ENCODE measurements around the gene SNRNP48. TPM values are rescaled to one million over a fixed set of nuclear protein-coding genes. Genes with fewer than 3 reads are reported as not detected.

The SNRNP48 gene
- total and polyA plus RNA-seq, 3 experiments from 2014 or later = 11.2 to 15.0 (median 14.6) TPM

DNA sequence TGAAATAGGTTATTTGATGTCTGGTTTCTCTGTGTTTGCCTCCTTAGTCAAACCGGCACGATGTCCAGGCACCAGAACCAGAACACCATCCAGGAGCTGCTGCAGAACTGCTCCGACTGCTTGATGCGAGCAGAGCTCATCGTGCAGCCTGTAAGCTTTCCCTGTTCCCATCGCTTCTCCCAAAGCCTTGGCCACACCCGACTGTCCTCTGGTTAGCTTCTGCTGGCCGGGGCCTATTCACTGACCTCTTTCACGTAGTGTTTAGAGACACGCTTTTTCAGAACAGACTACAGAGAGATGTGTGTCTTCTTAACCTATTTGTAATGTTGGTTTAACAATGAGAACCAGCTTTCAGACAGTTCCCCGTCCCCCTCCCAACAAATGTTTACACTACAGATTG is 34.3 kb upstream of the SNRNP48 start:
- no peaks in the 10 kb centered on the region for H3K4me1 Mint-ChIP-seq
- H3K27ac ChIP-seq (ENCODE audit: low read depth, low read length) = no peak overlapping the region
- no peak overlapping the region for H3K4me3 Mint-ChIP-seq
- peak overlapping the region in 1 of 8 donors; percentile 80 for H3K27ac Mint-ChIP-seq
- H3K9me3 ChIP-seq (ENCODE audit: low read length) = no peaks in the 10 kb centered on the region
- no peaks in the 10 kb centered on the region for H3K36me3 ChIP-seq (ENCODE audit: insufficient read depth, low read length)
- ChIA-PET CTCF (no interaction called here), POLR2A (no interaction called here)
- H3K9me3 Mint-ChIP-seq = no peaks in the 10 kb centered on the region
- no peaks in the 10 kb centered on the region for H3K36me3 Mint-ChIP-seq
- no peak overlapping the region for H3K4me3 ChIP-seq (ENCODE audit: low read length)
- peaks cover 25 to 61% of the 10 kb centered on the region in 2 donors for H3K27me3 Mint-ChIP-seq
- no peak for DNase-seq
- peaks cover 7% of the 10 kb centered on the region for H3K27me3 ChIP-seq (ENCODE audit: insufficient read depth, low read length, poor library complexity, severe bottlenecking)
- H3K4me1 ChIP-seq (ENCODE audit: insufficient read depth, low read length) = no peaks in the 10 kb centered on the region

DNA sequence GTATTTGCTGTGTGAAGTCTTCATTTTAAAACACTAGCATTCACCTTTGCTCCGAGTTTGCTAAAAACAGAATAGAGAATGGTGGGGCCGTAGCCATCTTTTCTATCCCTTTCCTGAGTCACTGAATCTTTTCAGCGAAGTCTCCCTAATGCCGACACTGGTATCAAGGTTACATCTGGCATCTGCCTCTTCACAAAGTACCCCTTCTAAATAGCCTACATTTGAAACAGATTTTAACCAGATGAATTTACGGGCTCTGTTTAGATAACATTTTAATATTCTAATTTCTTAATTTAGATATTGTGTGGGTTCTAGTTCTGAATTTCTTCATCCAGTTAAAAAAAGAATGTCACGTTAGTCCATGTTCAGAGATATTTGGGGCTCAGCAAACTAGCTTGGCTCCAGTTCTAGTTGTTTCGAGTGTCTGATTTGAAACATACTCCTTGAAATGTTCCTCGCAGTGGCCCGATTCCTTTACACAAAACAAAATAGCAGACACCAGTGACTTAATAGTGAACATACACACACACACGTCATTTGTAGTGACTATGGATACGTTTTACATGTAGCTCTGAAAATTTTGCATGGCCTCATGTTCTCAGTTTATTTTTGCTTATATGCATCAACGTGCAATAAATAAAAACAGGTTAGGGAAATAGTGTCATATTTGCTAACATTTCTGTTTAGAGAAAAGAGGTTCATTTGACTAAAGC is 33.4 kb upstream of the SNRNP48 start:
- H3K4me1 Mint-ChIP-seq = no peaks in the 10 kb centered on the region
- Histone ChIP-seq H3K9me3 (ENCODE audit: low read length) (no peaks in the 10 kb centered on the region), H3K27me3 (ENCODE audit: insufficient read depth, low read length, poor library complexity, severe bottlenecking) (peaks cover 6% of the 10 kb centered on the region), H3K4me1 (ENCODE audit: insufficient read depth, low read length) (no peaks in the 10 kb centered on the region), H3K36me3 (ENCODE audit: insufficient read depth, low read length) (no peaks in the 10 kb centered on the region), H3K27ac (ENCODE audit: low read depth, low read length) (no peak overlapping the region), H3K4me3 (ENCODE audit: low read length) (no peak overlapping the region)
- POLR2A ChIA-PET = no interaction called here
- no peaks in the 10 kb centered on the region for H3K36me3 Mint-ChIP-seq
- CTCF ChIA-PET = interaction anchor here (1.6 kb wide), 1 partner anchor 12 kb away, joined by 4 read pairs; no protein-coding TSS in a partner anchor
- H3K27ac Mint-ChIP-seq = no peak overlapping the region
- H3K27me3 Mint-ChIP-seq = peaks cover 21 to 58% of the 10 kb centered on the region in 2 donors
- H3K4me3 Mint-ChIP-seq = no peak overlapping the region
- DNase-seq = no peak
- no peaks in the 10 kb centered on the region for H3K9me3 Mint-ChIP-seq

DNA sequence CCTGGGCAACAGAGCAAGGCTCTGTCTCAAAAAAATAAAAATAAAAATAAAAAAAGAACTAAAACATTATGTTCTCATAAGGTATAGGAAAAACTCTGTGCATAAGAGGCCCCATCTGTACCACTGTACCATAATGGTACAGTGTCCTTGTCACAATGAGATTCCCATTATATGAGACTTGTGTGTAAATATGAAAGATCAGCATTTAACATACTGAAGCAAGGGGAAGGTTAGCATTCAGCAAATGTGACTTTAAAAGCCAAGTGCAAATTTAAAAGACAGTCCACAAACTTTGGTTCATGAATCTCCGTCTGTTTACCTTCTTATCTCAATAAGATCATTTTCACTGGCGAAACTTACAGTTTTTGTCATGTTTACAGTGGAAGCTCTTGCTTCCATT is 32.3 kb upstream of the SNRNP48 start:
- H3K27ac Mint-ChIP-seq = no peak overlapping the region
- no peaks in the 10 kb centered on the region for H3K9me3 Mint-ChIP-seq
- ChIA-PET POLR2A (no interaction called here), CTCF (interaction anchor here (1.6 kb wide), 1 partner anchor 10 kb away, joined by 4 read pairs; no protein-coding TSS in a partner anchor)
- peaks cover 16 to 59% of the 10 kb centered on the region in 2 donors for H3K27me3 Mint-ChIP-seq
- Histone ChIP-seq H3K36me3 (ENCODE audit: insufficient read depth, low read length) (no peaks in the 10 kb centered on the region), H3K27me3 (ENCODE audit: insufficient read depth, low read length, poor library complexity, severe bottlenecking) (peaks cover 3% of the 10 kb centered on the region), H3K4me3 (ENCODE audit: low read length) (no peak overlapping the region), H3K9me3 (ENCODE audit: low read length) (no peaks in the 10 kb centered on the region), H3K4me1 (ENCODE audit: insufficient read depth, low read length) (no peaks in the 10 kb centered on the region), H3K27ac (ENCODE audit: low read depth, low read length) (no peak overlapping the region)
- no peaks in the 10 kb centered on the region for H3K4me1 Mint-ChIP-seq
- H3K36me3 Mint-ChIP-seq = no peaks in the 10 kb centered on the region
- H3K4me3 Mint-ChIP-seq = no peak overlapping the region
- no peak for DNase-seq

DNA sequence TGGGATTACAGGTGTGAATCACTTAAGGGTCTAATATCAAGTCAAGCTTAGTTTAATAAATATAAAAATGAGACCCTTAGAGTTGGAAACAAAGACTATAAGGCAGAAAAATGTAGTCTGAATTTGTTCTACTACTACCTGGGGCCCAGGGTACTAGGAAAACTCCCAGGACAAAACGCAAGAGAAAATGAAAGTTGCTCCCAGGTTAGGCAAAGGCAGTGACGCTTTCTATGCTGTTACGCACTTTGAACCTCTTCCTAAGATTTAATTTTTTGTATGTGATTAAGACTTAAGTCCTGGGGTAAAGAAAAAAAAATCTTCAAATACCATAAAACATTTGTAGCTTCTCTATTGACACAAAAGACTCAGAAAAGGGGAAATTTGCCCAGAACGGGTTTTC is 31.2 kb upstream of the SNRNP48 start:
- no peak for DNase-seq
- Histone ChIP-seq H3K4me3 (ENCODE audit: low read length) (no peak overlapping the region), H3K4me1 (ENCODE audit: insufficient read depth, low read length) (no peaks in the 10 kb centered on the region), H3K27ac (ENCODE audit: low read depth, low read length) (no peak overlapping the region), H3K36me3 (ENCODE audit: insufficient read depth, low read length) (no peaks in the 10 kb centered on the region), H3K27me3 (ENCODE audit: insufficient read depth, low read length, poor library complexity, severe bottlenecking) (peaks cover 3% of the 10 kb centered on the region), H3K9me3 (ENCODE audit: low read length) (no peaks in the 10 kb centered on the region)
- Mint-ChIP-seq H3K36me3 (no peaks in the 10 kb centered on the region), H3K27ac (no peak overlapping the region), H3K4me3 (no peak overlapping the region), H3K9me3 (no peaks in the 10 kb centered on the region), H3K4me1 (no peaks in the 10 kb centered on the region), H3K27me3 (peaks cover 11 to 63% of the 10 kb centered on the region in 2 donors)
- POLR2A ChIA-PET = no interaction called here
- CTCF ChIA-PET = interaction anchor here (0.7 kb wide), 1 partner anchor 17 kb away, joined by 3 read pairs; the partner anchor contains the start of gene DSP

DNA sequence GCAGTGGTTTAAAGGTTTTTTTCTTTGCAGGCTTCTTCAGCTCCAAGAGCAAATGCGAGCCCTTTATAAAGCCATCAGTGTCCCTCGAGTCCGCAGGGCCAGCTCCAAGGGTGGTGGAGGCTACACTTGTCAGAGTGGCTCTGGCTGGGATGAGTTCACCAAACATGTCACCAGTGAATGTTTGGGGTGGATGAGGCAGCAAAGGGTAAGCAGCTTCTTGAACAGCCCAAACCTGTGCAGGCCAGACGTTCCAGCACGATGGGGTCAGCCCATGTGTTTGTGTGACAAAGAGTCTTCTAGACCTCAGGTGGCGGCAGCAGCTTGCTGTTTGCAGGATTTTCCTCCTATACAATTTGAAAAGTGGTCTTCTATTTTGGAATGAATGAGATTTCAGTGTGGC is 30.8 kb upstream of the SNRNP48 start:
- H3K4me1 ChIP-seq (ENCODE audit: insufficient read depth, low read length) = no peaks in the 10 kb centered on the region
- H3K9me3 ChIP-seq (ENCODE audit: low read length) = no peaks in the 10 kb centered on the region
- no peaks in the 10 kb centered on the region for H3K36me3 ChIP-seq (ENCODE audit: insufficient read depth, low read length)
- Mint-ChIP-seq H3K4me1 (no peaks in the 10 kb centered on the region), H3K27ac (no peak overlapping the region), H3K9me3 (no peaks in the 10 kb centered on the region), H3K27me3 (peaks cover 11 to 65% of the 10 kb centered on the region in 2 donors), H3K36me3 (no peaks in the 10 kb centered on the region), H3K4me3 (no peak overlapping the region)
- peaks cover 3% of the 10 kb centered on the region for H3K27me3 ChIP-seq (ENCODE audit: insufficient read depth, low read length, poor library complexity, severe bottlenecking)
- ChIA-PET POLR2A (no interaction called here), CTCF (interaction anchor here (0.7 kb wide), 1 partner anchor 18 kb away, joined by 3 read pairs; the partner anchor contains the start of gene DSP)
- no peak overlapping the region for H3K27ac ChIP-seq (ENCODE audit: low read depth, low read length)
- no peak overlapping the region for H3K4me3 ChIP-seq (ENCODE audit: low read length)
- DNase-seq = no peak

DNA sequence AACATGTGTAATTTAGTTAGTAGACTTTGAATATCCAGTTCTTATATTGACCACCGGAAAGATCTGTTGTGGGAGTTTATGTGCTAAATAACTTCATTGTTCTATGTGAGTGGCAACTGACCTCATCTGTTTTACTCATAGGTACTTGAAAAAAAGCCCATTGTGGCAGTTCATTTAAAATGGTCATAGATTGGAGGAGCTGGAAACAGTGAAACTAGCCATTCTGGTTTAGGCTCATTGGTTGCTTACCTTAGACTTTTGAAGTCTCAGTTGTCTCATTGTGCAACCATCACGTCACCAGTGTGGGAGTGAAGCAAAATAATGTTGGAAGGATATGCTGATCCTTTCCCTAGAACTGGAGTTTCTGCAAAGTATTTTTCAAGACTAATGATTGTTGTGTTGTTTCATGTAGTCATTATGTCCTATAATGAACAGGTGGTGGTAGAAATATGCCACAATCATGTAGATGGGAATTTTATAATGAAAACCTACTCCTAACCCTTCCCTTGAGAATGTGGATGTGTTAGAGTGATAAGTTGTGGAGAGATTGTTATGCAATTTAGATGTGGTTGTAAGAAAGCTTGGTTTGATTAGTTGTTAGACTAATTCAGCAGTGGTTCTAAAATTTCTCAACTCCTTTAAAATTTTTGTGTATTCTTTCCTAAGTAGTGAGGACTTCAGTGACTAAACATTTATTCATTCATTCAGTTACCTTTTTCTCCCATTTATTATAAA is 30.2 kb upstream of the SNRNP48 start:
- no peak overlapping the region for H3K4me3 Mint-ChIP-seq
- H3K4me1 Mint-ChIP-seq = no peaks in the 10 kb centered on the region
- H3K9me3 ChIP-seq (ENCODE audit: low read length) = no peaks in the 10 kb centered on the region
- no peaks in the 10 kb centered on the region for H3K9me3 Mint-ChIP-seq
- no peaks in the 10 kb centered on the region for H3K36me3 Mint-ChIP-seq
- H3K4me1 ChIP-seq (ENCODE audit: insufficient read depth, low read length) = no peaks in the 10 kb centered on the region
- H3K27ac ChIP-seq (ENCODE audit: low read depth, low read length) = no peak overlapping the region
- H3K36me3 ChIP-seq (ENCODE audit: insufficient read depth, low read length) = no peaks in the 10 kb centered on the region
- no peak for DNase-seq
- H3K27me3 Mint-ChIP-seq = peaks cover 9 to 67% of the 10 kb centered on the region in 2 donors
- no peak overlapping the region for H3K4me3 ChIP-seq (ENCODE audit: low read length)
- H3K27ac Mint-ChIP-seq = no peak overlapping the region
- H3K27me3 ChIP-seq (ENCODE audit: insufficient read depth, low read length, poor library complexity, severe bottlenecking) = peaks cover 2% of the 10 kb centered on the region
- POLR2A ChIA-PET = interaction anchor here (0.7 kb wide), 1 partner anchor 402 kb away, joined by 8 read pairs; no protein-coding TSS in a partner anchor
- CTCF ChIA-PET = interaction anchor here (0.7 kb wide), 1 partner anchor 18 kb away, joined by 3 read pairs; the partner anchor contains the start of gene DSP

DNA sequence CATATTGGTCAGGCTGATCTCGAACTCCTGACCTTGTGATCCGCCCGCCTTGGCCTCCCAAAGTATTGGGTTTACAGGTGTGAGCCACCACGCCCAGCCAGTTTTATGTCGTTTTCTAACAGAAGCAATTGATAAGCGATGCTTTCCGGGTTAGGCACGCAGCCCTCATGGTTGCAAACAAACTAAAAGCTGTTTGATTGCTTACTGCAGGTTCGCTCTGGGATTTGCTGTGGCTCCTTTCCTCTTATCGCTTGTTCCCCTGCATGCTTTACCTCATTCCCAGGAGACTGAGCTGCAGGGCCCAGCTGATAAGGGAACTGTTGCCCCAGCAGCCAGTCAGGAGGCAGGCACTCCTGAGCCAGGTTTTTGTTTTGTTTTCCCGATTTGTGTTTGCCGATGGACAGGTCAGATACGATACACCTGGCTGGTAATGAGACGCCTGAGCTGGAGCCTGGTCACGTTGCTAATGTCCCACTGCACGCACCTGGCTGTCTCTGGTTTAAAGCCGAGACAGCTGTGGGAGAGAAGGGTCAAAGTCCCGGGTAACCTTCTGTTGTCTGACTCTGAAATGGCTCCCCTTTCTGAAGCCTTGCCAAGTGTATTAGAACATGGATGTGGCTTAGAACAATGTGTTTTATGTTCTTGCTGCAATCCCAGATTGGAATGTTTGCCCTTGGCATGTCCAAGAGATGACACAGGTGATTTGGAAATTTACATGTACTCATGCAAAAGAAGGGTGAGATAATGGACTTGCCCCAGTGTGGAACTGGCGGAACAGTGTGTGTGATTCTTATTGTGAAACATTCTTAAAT is 28.6 kb upstream of the SNRNP48 start:
- ChIA-PET CTCF (no interaction called here), POLR2A (no interaction called here)
- H3K36me3 Mint-ChIP-seq = no peaks in the 10 kb centered on the region
- no peaks in the 10 kb centered on the region for H3K4me1 Mint-ChIP-seq
- Histone ChIP-seq H3K4me3 (ENCODE audit: low read length) (no peak overlapping the region), H3K27me3 (ENCODE audit: insufficient read depth, low read length, poor library complexity, severe bottlenecking) (no peaks in the 10 kb centered on the region), H3K36me3 (ENCODE audit: insufficient read depth, low read length) (no peaks in the 10 kb centered on the region), H3K4me1 (ENCODE audit: insufficient read depth, low read length) (no peaks in the 10 kb centered on the region), H3K27ac (ENCODE audit: low read depth, low read length) (no peak overlapping the region), H3K9me3 (ENCODE audit: low read length) (no peaks in the 10 kb centered on the region)
- no peak overlapping the region for H3K4me3 Mint-ChIP-seq
- H3K9me3 Mint-ChIP-seq = no peaks in the 10 kb centered on the region
- DNase-seq = no peak
- H3K27ac Mint-ChIP-seq = peak overlapping the region in 1 of 8 donors; percentile 36
- H3K27me3 Mint-ChIP-seq = peaks cover 2 to 71% of the 10 kb centered on the region in 2 donors
